ENCODE data around the gene BSND.

The BSND gene

DNA sequence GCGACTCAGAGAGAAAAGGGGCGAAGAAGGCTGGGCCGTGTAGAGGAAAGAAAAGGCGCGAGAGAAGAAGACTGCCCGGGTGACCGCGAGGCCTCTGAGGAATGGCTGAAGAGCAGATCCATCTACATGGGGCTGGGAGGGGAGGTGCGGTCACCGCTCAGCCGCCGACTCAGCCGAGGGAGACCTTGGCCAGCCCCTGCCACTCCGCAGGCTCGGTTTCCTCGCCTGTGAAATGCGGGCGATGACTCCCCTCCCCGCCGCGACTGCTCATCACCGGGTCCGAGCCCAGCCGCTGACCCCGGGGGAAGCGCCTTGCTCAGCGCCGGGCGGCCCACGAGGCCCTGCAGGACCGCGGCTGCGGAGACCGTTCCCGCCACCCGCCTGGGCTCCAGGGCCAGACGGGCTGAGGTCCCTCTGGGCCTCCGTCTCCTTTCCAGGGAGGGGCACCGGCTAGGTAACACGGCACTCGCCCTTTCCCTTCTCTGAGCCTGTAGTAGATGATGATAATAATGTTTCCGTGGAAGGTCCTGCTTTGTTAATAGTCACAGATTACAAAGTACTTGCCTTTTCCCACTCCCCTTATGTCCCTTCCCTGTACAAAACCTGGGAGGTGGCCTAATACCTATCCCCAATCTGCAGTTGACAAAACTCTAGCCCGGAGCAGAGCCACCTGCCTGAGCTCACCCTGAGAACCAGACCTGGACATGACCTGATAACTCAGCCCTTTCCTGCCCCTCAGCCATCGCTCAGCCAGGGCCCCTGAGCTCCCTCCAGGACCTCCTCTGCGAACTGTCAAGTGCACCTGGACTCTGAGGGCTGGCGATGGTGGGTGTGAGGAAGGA, 1.6 kb upstream of the BSND start:
- no peaks in the 10 kb centered on the region for H3K4me1 ChIP-seq (ENCODE audit: control insufficient read depth, insufficient read depth, low read length)
- TF ChIP-seq ZNF596 (tag by site-specific recombination; IDR thresholded peaks at IDR 0.05) (no peak), ZNF140 (tag by site-specific recombination; IDR thresholded peaks at IDR 0.05) (no peak), ZNF223 (tag by site-specific recombination; IDR thresholded peaks at IDR 0.05) (no peak), KLF9 (tag by site-specific recombination; IDR thresholded peaks at IDR 0.05; ENCODE audit: low read depth) (no peak), ZNF513 (tag by site-specific recombination; IDR thresholded peaks at IDR 0.05) (no peak), ZNF433 (tag by site-specific recombination; IDR thresholded peaks at IDR 0.05; ENCODE audit: low read depth) (no peak), ZFP3 (tag by site-specific recombination; IDR thresholded peaks at IDR 0.05; ENCODE audit: low read depth) (no peak), ZNF561 (tag by site-specific recombination; IDR thresholded peaks at IDR 0.05; ENCODE audit: borderline replicate concordance) (no peak)
- TF ChIP-seq, protein P1, sequence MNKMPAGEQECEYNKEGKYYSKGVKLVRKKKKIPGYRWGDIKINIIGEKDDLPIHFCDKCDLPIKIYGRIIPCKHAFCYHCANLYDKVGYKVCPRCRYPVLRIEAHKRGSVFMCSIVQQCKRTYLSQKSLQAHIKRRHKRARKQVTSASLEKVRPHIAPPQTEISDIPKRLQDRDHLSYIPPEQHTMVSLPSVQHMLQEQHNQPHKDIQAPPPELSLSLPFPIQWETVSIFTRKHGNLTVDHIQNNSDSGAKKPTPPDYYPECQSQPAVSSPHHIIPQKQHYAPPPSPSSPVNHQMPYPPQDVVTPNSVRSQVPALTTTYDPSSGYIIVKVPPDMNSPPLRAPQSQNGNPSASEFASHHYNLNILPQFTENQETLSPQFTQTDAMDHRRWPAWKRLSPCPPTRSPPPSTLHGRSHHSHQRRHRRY (tag by site-specific recombination; IDR thresholded peaks at IDR 0.05): no peak
- no peaks in the 10 kb centered on the region for H3K9me3 ChIP-seq (ENCODE audit: control insufficient read depth, insufficient read depth, low read depth, low read length)
- ChIA-PET CTCF (interaction anchor here (0.5 to 6.4 kb wide), 33 partner anchors 10 to 1136 kb away, joined by 3 to 172 read pairs (median 6); no protein-coding TSS in a partner anchor), POLR2A (interaction anchor here (0.7 to 2.2 kb wide), 4 partner anchors 43 to 110 kb away, joined by 3 to 7 read pairs (median 5); partner anchors contain the start of gene DHCR24)
- no peaks in the 10 kb centered on the region for H3K36me3 ChIP-seq (ENCODE audit: control insufficient read depth in 2 of 2, insufficient read depth in 1 of 2, low read length in 2 of 2)
- H3K4me3 ChIP-seq (ENCODE audit: low read depth, low read length): no peak overlapping the region
- no peak overlapping the region for H3K27ac ChIP-seq (ENCODE audit: extremely low read depth, low read depth, low read length)

- no peaks in the 10 kb centered on the region for H3K9me3 ChIP-seq (ENCODE audit: control insufficient read depth, insufficient read depth, low read depth, low read length)
- CTCF ChIA-PET: interaction anchor here (0.6 to 6.4 kb wide), 5 partner anchors 11 to 54 kb away, joined by 3 to 172 read pairs (median 10); no protein-coding TSS in a partner anchor
- no peak overlapping the region for H3K27ac ChIP-seq (ENCODE audit: extremely low read depth, low read depth, low read length)
- H3K4me3 ChIP-seq (ENCODE audit: low read depth, low read length): no peak overlapping the region
- no peaks in the 10 kb centered on the region for H3K36me3 ChIP-seq (ENCODE audit: control insufficient read depth in 2 of 2, insufficient read depth in 1 of 2, low read length in 2 of 2)
- TF ChIP-seq, protein P1 (tag by site-specific recombination; IDR thresholded peaks at IDR 0.05): no peak
- TF ChIP-seq ZNF2 (tag by site-specific recombination; IDR thresholded peaks at IDR 0.05) (no peak), ZNF707 (tag by site-specific recombination; IDR thresholded peaks at IDR 0.05) (no peak), ZSCAN30 (tag by site-specific recombination; IDR thresholded peaks at IDR 0.05) (no peak), ZNF521 (tag by site-specific recombination; IDR thresholded peaks at IDR 0.05) (no peak), ZFP69B (tag by site-specific recombination; IDR thresholded peaks at IDR 0.05) (no peak), ZNF157 (tag by site-specific recombination; IDR thresholded peaks at IDR 0.05) (no peak), SP2 (tag by site-specific recombination; IDR thresholded peaks at IDR 0.05) (no peak), ZNF664 (tag by site-specific recombination; IDR thresholded peaks at IDR 0.05) (no peak), YY1 (tag by site-specific recombination; IDR thresholded peaks at IDR 0.05) (no peak), ZNF175 (tag by site-specific recombination; IDR thresholded peaks at IDR 0.05) (no peak), ZNF391 (tag by site-specific recombination; IDR thresholded peaks at IDR 0.05; ENCODE audit: borderline replicate concordance, low read depth) (no peak), CTCF (tag by site-specific recombination; IDR thresholded peaks at IDR 0.05) (no peak), ZNF510 (tag by site-specific recombination; IDR thresholded peaks at IDR 0.05; ENCODE audit: insufficient replicate concordance) (no peak), ZBTB48 (tag by site-specific recombination; IDR thresholded peaks at IDR 0.05) (no peak), OVOL3 (tag by site-specific recombination; IDR thresholded peaks at IDR 0.05) (no peak), ZNF544 (tag by site-specific recombination; IDR thresholded peaks at IDR 0.05) (no peak)
- no peaks in the 10 kb centered on the region for H3K4me1 ChIP-seq (ENCODE audit: control insufficient read depth, insufficient read depth, low read length)
- POLR2A ChIA-PET: interaction anchor here (2.2 kb wide), 1 partner anchor 111 kb away, joined by 7 read pairs; the partner anchor contains the start of gene DHCR24
Measured at GRCh38 chr1:54997711-54997986, 1.1 kb upstream of the BSND start.

All from HEK293 (cell line).